GM20431 (cell line): ENCODE results near the gene RNF8.

Experiments used
- in situ Hi-C: fragments of 300-500 bp; cut with MseI, MboI; formaldehyde crosslinking; loops from one replicate; pipeline ENCODE4 v1.15.0; 2020; ENCODE audit warnings: low sequenced_read_pairs; ENCODE audit not compliant: unreplicated experiment

Gene RNF8

GRCh38 chr6:37354526-37355384 lies 972 bp downstream of the RNF8 start:
- in situ Hi-C loops, result no loop called here

- in situ Hi-C loops, result no loop called here
Observed at GRCh38 chr6:37357288-37357687, 3.5 kb downstream of the RNF8 start.

DNA sequence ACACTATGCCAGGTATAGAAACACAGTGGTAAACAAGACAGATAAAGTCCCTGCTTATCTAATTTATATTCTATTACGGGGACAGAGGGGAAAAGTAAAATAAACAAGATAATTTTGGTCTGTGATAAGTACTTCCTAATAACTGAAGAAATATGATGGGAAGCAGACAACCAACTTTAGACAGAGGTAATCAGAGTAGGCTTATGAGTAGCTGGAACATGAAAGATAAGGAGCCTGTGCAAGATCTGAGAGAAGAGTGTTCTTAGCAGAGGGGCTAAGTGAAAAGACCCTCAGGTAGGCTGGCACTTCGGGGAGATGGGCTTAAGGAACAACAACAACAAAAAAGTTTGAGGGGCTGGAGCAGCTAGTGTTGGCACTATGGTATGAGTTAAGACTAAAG lies 4.1 kb downstream of the RNF8 start:
- in situ Hi-C loops, result no loop called here

GRCh38 chr6:37359039-37359438 lies 5.3 kb downstream of the RNF8 start:
- in situ Hi-C loops, result no loop called here

- in situ Hi-C loops, result no loop called here
Observed at GRCh38 chr6:37362101-37362828, 8.5 kb downstream of the RNF8 start.

DNA sequence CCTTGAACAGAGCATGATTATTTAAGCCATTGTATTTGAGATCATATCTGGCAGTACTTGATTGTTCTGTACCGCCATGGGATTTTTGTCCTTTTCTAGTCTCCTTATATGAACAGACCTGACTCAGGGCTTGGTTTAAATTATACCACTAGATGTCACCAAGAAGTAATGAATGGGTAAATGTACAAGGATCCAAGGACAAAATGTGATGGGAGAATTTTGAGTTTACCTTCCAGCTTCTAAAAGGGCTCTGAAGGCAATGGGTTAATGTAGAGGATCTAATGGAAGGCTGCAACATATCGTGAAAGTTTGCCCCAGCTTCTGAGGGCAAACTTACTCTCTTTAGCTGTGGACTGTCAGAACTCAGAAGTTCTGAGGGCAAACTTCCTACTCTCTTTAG lies 12.0 kb downstream of the RNF8 start:
- in situ Hi-C loops, result no loop called here

GRCh38 chr6:37366910-37367309 lies 13.1 kb downstream of the RNF8 start:
- in situ Hi-C loops, result no loop called here

- in situ Hi-C loops, result no loop called here
Observed at GRCh38 chr6:37368961-37369320, 15.2 kb downstream of the RNF8 start.

- in situ Hi-C loops, result no loop called here
Observed at GRCh38 chr6:37369321-37370201, 15.8 kb downstream of the RNF8 start.

- in situ Hi-C loops, result no loop called here
Observed at GRCh38 chr6:37371154-37372083, 17.6 kb downstream of the RNF8 start.

- in situ Hi-C loops, result no loop called here
Observed at GRCh38 chr6:37372116-37372515, 18.3 kb downstream of the RNF8 start.

DNA sequence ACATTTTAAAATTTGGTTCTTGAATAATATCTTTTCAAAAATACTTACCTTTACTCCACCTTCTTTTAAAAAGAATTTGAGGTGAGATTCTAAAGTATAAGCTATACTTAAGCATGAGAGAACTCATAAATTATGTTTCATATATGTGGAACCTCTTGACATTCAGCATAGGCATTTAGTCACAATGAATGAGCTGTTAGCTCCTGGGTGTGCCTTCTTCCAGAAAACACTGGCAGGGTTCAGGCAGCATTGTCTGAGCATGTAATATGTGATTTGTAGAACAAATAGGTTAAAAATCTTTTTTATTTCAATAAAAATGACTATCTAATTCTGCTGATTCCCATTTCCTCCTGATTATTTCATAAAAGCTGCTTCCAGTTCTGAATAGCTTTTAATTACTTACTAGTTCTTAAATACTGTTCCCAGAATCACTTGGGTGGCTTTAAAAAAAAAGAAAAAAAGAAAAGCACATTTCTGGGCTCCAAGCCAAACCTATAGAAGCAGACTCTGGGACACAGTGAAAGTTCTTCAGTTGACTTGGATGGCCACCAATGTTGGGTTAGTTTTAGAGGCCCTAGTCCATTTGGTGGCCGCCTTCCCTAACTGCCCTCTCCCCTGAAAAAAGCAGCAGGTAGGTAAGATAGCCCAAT lies 20.2 kb downstream of the RNF8 start:
- in situ Hi-C loops, result no loop called here

GRCh38 chr6:37375376-37375775 lies 21.6 kb downstream of the RNF8 start:
- in situ Hi-C loops, result no loop called here

GRCh38 chr6:37376078-37376743 lies 22.4 kb downstream of the RNF8 start:
- in situ Hi-C loops, result no loop called here

GRCh38 chr6:37381579-37381978 lies 27.8 kb downstream of the RNF8 start:
- in situ Hi-C loops, result no loop called here

DNA sequence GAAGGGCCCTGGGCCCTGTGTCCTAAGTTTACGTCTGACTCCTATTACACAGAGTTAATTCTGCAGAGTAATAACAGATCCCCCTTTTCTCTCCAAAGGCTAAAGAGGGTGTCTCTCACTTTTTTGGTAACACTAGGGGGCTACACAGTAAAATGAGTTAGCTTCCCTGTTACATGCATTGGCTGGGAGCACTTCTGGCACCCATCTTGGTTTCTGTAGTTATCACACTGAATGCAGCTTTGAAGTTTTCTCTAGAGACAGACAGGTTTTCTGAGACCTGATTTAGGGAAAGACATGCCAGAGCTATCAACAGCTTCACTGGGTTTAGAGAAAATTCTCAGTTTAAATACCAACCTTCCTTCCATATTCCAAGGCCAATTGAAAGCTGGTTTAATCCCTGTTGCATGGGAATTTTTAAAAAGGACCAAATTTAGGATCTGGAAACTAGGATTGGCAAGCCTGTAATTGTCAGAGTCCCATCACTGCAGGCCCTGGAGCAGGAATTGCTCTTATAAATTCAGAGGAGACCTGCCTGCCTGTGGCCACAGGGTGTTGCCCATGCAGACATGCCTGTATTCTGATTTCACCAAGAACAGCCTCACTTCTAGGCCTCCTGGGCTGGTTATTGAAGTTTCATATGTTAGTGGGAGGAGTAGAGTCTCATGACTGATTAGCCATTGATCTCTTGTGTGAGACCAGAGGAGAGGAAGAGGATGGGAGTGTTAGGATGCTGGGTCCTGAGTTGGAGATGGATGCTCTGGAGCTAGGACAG lies 29.4 kb downstream of the RNF8 start:
- in situ Hi-C loops, result no loop called here

DNA sequence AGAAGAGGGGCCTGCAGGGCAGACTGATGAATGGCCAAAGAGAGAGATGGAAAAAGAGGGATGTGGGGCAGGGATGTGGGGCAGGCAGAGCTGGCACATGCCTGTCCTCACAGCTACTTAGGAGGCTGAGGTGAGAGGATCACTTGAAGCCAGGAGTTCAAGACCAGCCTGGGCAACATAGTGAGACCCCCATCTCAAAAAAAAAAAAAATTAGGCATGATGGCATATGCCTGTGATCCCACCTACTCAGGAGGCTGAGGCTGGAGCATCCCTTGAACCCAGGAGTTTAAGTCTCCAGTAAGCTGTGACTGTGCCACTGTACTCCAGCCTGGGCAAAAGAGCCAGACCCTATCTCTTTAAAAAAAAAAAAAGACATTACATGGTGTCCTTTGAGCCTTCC lies 34.8 kb downstream of the RNF8 start:
- in situ Hi-C loops, result no loop called here

GRCh38 chr6:37389857-37390256 lies 36.1 kb downstream of the RNF8 start:
- in situ Hi-C loops, result no loop called here
